ENCODE results near the gene TSEN54.

Gene TSEN54

GRCh38 chr17:75544250-75544649, 27.9 kb downstream of the TSEN54 start:
- no peak for TF ChIP-seq CTCF (IDR thresholded peaks at IDR 0.05; ENCODE audit: control insufficient read depth, extremely low read depth, insufficient read depth)
- no peak for DNase-seq (ENCODE audit: low read depth)
- no peak overlapping the region for H3K4me3 ChIP-seq (ENCODE audit: low read depth, low read length)

- no peak overlapping the region for H3K4me3 ChIP-seq (ENCODE audit: low read depth, low read length)
- no peak for DNase-seq (ENCODE audit: low read depth)
- TF ChIP-seq CTCF (IDR thresholded peaks at IDR 0.05; ENCODE audit: control insufficient read depth, extremely low read depth, insufficient read depth) = no peak
Measured at GRCh38 chr17:75546181-75546580, 29.9 kb downstream of the TSEN54 start.

- peak overlapping the region; percentile 21; the same call in 1 of the 2 replicates for H3K4me3 ChIP-seq (ENCODE audit: low read depth, low read length)
- DNase-seq (ENCODE audit: low read depth) = peak; percentile 65
- no peak for TF ChIP-seq CTCF (IDR thresholded peaks at IDR 0.05; ENCODE audit: control insufficient read depth, extremely low read depth, insufficient read depth)
Measured at GRCh38 chr17:75547091-75547490, 30.8 kb downstream of the TSEN54 start.

GRCh38 chr17:75548813-75549212, 32.5 kb downstream of the TSEN54 start:
- TF ChIP-seq CTCF (IDR thresholded peaks at IDR 0.05; ENCODE audit: control insufficient read depth, extremely low read depth, insufficient read depth) = no peak
- no peak for DNase-seq (ENCODE audit: low read depth)
- no peak overlapping the region for H3K4me3 ChIP-seq (ENCODE audit: low read depth, low read length)

- peak overlapping the region; percentile 44 for H3K4me3 ChIP-seq (ENCODE audit: low read depth, low read length)
- no peak for TF ChIP-seq CTCF (IDR thresholded peaks at IDR 0.05; ENCODE audit: control insufficient read depth, extremely low read depth, insufficient read depth)
- DNase-seq (ENCODE audit: low read depth) = peak; percentile 66
Measured at GRCh38 chr17:75549246-75550138, 33.2 kb downstream of the TSEN54 start.

GRCh38 chr17:75550139-75550465, 33.8 kb downstream of the TSEN54 start:
- H3K4me3 ChIP-seq (ENCODE audit: low read depth, low read length) = peak overlapping the region; percentile 44

More at GRCh38 chr17:75550139-75550465, 33.8 kb downstream of the TSEN54 start:
- TF ChIP-seq CTCF (IDR thresholded peaks at IDR 0.05; ENCODE audit: control insufficient read depth, extremely low read depth, insufficient read depth) = no peak
- no peak for DNase-seq (ENCODE audit: low read depth)

All from LNCaP clone FGC (cell line).